CD4-positive, alpha-beta T cell treated with Interferon alpha-2 for 1 hour (primary cell): Measurements from ENCODE around the gene KDM4D.

Experiments used
- DNase-seq, 2 donors: peaks; one replicate each; pipeline ENCODE4 v3.0.0-alpha.2; 2020 to 2022

Gene KDM4D

GRCh38 chr11:95037356-95038035 lies 64.0 kb downstream of the KDM4D start:
- DNase-seq: peak in 1 of 2 donors; percentile 21

- no peak for DNase-seq
Measured at GRCh38 chr11:95042239-95042638, 68.7 kb downstream of the KDM4D start.

GRCh38 chr11:95042906-95043305 lies 69.4 kb downstream of the KDM4D start:
- no peak for DNase-seq

- DNase-seq: no peak
Measured at GRCh38 chr11:95044010-95044409, 70.5 kb downstream of the KDM4D start.

- DNase-seq: no peak
Measured at GRCh38 chr11:95045812-95046211, 72.3 kb downstream of the KDM4D start.
